Body of pancreas (tissue), 4 donors: Measurements from ENCODE around the gene FGF3.

Source experiments
- CTCF ChIP-seq, 7 experiments: fragments of 450-650 bp in 4 of 7; fragments of 200-600 bp in 3 of 7; sonication (generic) in 3 of 7; IDR thresholded peaks; one replicate each; pipeline ENCODE4 v1.5.1; 2016 to 2019; ENCODE audit warnings: antibody characterized with exemption in 7 of 7
- POLR2A ChIP-seq, 3 donors: fragments of 450-650 bp; IDR thresholded peaks; one replicate each; pipeline ENCODE4 v1.6.1; 2016; ENCODE audit warnings: antibody characterized with exemption in 3 of 3, mild to moderate bottlenecking in 2 of 3

GRCh38 chr11:69781241-69781640, 38.0 kb downstream of the FGF3 start:
- TF ChIP-seq CTCF (IDR thresholded peaks at IDR 0.05) (no peak), POLR2A (IDR thresholded peaks at IDR 0.05) (no peak)
